ENCODE data around the gene ACSL1. TPM values are rescaled to one million over a fixed set of nuclear protein-coding genes. Genes with fewer than 3 reads are reported as not detected.

The ACSL1 gene
- total and polyA plus RNA-seq, 2 of the 8 experiments (the other 6 are each of a cell fraction or from before 2014, with no cell fraction given), result 2.3 to 8.7 TPM

DNA sequence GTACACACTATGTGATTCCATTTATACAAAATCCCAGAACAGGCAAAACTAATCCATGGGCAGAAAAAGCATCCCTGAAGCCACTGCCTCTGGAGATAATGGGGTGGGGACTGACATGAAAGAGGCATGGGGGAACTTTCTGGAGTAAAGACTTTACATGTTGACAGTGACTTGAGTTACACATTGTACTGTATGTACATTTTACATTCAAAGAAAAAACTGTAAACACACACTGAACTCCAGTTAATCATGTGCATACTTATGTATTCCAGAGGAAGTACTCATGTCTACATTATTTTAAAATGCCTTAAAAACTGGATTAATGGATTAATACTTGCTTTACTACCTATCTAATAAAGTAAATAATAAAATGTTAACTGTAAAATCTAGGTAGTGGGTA is 113.4 kb downstream of the ACSL1 start:
- Histone ChIP-seq H2AFZ (ENCODE audit: low read length) (no peak overlapping the region), H2BK5ac (ENCODE audit: low read depth, low read length) (no peak overlapping the region), H2BK15ac (ENCODE audit: low read length) (no peak overlapping the region), H3K36me3 (ENCODE audit: control insufficient read depth in 2 of 4, insufficient read depth in 4 of 4, low read length in 3 of 4) (peaks cover 11 to 85% (median 51%) of the 10 kb centered on the region in 4 experiments), H3K79me2 (ENCODE audit: control insufficient read depth in 1 of 2, insufficient read depth in 2 of 2, low read length in 2 of 2) (peaks cover 0 to 20% of the 10 kb centered on the region in 2 experiments; a peak in 2 of 4 replicates), H3K27ac (ENCODE audit: low read depth, low read length) (no peak overlapping the region), H3K9ac (replicated peaks in 1 of 4; ENCODE audit: extremely low read depth in 1 of 4, low read depth in 3 of 4, low read length in 3 of 4) (no peak overlapping the region), H3K18ac (ENCODE audit: extremely low read depth, low read length) (no peak overlapping the region), H4K5ac (ENCODE audit: insufficient read length, low read depth, low read length) (no peak overlapping the region), H2BK120ac (replicated peaks; ENCODE audit: low read depth, low read length) (no peak overlapping the region), H3K23me2 (ENCODE audit: low read depth, low read length) (no peaks in the 10 kb centered on the region), H4K8ac (ENCODE audit: extremely low read depth, insufficient read depth, low read length) (no peak overlapping the region), H3K23ac (ENCODE audit: insufficient read length) (no peak overlapping the region), H3K9me3 (ENCODE audit: insufficient read depth in 2 of 2, low read depth in 1 of 2, low read length in 1 of 2) (no peaks in the 10 kb centered on the region), H3K27me3 (replicated peaks in 1 of 4; ENCODE audit: control insufficient read depth in 3 of 4, extremely low read depth in 1 of 4, insufficient read depth in 3 of 4, low read length in 3 of 4) (no peaks in the 10 kb centered on the region), H3K4ac (replicated peaks; ENCODE audit: insufficient read length, low read depth, low read length) (no peak overlapping the region), H2BK12ac (ENCODE audit: low read depth, low read length) (no peak overlapping the region), H3K56ac (replicated peaks; ENCODE audit: insufficient read length, low read depth, low read length) (no peak overlapping the region), H3K4me2 (ENCODE audit: insufficient read depth in 1 of 2, low read depth in 2 of 2, low read length in 2 of 2) (no peak overlapping the region), H3K4me1 (replicated peaks in 1 of 4; ENCODE audit: control insufficient read depth in 3 of 4, insufficient read depth in 4 of 4, low read length in 3 of 4) (no peaks in the 10 kb centered on the region), H2AK5ac (ENCODE audit: low read depth, low read length) (no peak overlapping the region), H3K4me3 (ENCODE audit: extremely low read depth in 1 of 4, insufficient read depth in 2 of 4, low read depth in 3 of 4, low read length in 4 of 4) (no peak overlapping the region), H2BK20ac (ENCODE audit: low read length) (no peak overlapping the region), H4K91ac (replicated peaks; ENCODE audit: insufficient read length, low read length) (no peak overlapping the region), H3K79me1 (ENCODE audit: low read depth, low read length) (peaks cover 4% of the 10 kb centered on the region; the same call in 1 of the 2 replicates), H4K20me1 (replicated peaks in 1 of 2; ENCODE audit: control insufficient read depth in 1 of 2, insufficient read depth in 2 of 2, low read length in 2 of 2) (peaks cover 0 to 5% of the 10 kb centered on the region in 2 experiments), H3K14ac (ENCODE audit: insufficient read length) (no peak overlapping the region)
- ChIA-PET POLR2A (ENCODE audit: partially characterized antibody) (interaction anchor here (0.6 kb wide), 1 partner anchor 9 kb away, joined by 3 read pairs; no protein-coding TSS in a partner anchor), CTCF (ENCODE audit: partially characterized antibody) (no interaction called here)
- no peak for DNase-seq (ENCODE audit: low read depth in 1 of 2, low spot score in 2 of 2)
- TF ChIP-seq, protein P1, sequence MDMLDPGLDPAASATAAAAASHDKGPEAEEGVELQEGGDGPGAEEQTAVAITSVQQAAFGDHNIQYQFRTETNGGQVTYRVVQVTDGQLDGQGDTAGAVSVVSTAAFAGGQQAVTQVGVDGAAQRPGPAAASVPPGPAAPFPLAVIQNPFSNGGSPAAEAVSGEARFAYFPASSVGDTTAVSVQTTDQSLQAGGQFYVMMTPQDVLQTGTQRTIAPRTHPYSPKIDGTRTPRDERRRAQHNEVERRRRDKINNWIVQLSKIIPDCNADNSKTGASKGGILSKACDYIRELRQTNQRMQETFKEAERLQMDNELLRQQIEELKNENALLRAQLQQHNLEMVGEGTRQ (IDR thresholded peaks at IDR 0.05; ENCODE audit: low read length), result no peak
- no peak for TF ChIP-seq RFX5 (IDR thresholded peaks at IDR 0.05; ENCODE audit: borderline replicate concordance, low read depth, low read length)
- FAIRE-seq, result no peak

Data from H1 (cell line).